NK-92 (cell line): ENCODE results near the gene PIK3R6.

ENCODE experiments used
- DNase-seq: peaks from one replicate; lab custom pipeline; 2025; ENCODE audit not compliant: unreplicated experiment; lab: John Stamatoyannopoulos, UW

Gene PIK3R6, protein sequence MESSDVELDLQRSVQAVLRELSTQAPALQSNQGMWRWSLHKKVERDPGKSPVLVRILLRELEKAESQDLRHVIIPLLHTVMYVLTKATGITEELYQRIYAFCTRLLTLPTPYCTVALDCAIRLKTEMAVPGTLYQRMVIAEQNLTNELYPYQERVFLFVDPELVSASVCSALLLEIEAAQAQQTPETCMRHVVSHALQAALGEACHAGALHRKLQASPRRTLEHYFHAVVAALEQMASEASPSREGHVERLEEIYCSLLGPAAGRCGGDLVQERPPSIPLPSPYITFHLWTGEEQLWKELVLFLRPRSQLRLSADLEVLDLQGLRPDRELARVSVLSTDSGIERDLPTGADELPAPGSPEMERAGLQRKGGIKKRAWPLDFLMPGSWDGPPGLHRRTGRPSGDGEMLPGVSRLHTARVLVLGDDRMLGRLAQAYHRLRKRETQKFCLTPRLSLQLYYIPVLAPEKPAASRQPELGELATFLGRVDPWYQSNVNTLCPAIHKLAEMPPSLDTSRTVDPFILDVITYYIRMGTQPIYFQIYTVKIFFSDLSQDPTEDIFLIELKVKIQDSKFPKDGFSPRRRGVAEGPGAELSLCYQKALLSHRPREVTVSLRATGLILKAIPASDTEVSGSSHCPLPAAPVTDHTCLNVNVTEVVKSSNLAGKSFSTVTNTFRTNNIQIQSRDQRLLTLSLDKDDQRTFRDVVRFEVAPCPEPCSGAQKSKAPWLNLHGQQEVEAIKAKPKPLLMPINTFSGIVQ

DNA sequence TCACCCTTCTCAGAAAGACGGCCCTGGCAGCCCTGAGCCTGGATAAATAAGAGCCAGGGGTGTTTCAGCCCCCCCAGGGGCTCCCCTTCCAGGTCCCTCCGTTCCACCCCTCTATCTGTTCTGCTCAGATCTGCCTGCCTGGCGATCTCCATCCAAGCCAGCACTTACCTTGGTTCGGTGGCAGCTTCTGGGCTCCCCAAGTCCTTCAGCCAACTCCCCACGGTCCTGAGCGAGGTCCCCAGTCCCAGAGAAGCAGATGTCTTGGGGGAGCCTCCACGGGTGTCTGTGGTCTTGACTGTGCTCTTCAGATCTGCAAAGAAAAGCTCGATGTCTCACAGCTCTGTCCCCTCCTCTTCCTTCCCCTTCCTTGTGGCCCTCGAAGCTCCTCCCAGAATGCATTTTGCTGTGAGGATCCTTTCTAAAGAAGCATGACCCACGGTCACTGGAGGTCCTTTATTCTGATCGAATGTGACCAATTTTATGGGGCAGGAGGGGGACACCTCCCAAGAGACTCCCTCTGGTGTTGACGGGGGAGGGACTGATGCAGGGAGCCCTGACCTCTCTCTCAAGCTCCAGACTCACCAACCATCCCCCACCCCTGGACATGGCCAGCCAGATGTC lies at the start of gene PIK3R6:
PIK3R6 (minus strand) TSS at position 314 of the 621 bp plus-strand sequence. CDS start 17,880 bp downstream, outside the sequence.
- no peak for DNase-seq

DNA sequence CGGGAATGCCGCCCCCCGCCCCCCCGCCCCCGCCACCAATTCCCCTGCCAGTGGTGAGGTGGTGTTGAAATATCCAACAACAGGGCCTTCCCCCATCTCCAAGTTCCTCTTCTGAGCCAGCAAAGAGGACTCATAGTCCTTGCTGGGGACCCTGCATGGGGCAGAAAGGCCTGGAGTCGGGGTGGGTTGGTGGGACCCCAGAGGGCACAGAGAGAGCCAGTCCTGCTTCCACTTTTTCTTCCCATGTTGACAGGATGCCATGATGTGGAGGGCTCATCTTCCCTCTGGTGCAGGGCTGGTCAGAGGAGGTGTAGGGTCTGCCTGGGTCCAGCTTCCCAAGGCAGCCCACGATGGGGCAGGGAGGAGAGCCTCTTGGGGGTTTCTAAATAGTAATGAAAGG lies 49.0 kb upstream of the PIK3R6 start:
- no peak for DNase-seq

DNA sequence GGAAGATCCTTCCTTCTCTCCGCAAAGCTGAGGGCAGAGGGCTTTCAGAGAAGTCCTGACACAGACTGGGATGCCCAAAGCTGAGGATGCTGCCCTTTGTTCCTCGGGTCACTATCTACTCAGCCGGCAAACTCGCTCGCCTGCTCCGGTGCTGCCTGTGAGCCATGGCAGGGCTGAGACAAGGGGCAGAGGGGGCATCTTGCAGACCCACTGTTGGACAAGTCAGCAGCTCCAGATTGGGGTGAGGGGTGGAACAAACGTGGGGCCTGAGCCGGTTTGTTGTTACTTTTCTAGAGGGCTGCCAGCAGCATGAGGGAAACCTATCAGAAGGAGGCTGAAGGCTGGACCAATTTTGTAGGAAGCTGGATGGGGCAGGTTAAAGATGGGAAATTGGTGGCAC lies 47.1 kb upstream of the PIK3R6 start:
- DNase-seq = no peak

DNA sequence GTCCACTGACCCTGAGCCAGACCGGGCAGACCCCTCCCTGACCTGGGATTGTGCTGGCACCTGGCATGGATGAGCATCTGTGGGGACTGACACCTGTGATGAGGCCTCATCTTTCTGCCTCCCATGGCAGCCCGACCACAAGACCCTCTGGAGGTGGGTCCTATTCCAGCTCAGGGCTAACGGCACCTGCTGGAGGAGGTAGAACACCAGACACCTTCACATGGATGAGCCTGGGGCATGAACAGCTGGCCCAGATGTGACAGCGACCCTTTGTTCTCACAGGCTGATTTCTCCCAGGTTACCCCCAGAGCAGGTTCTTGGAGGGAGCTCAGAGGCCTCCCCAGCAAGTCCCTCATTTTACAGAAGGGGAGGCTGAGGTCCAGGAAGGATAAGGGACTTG lies 46.4 kb upstream of the PIK3R6 start:
- DNase-seq = no peak

DNA sequence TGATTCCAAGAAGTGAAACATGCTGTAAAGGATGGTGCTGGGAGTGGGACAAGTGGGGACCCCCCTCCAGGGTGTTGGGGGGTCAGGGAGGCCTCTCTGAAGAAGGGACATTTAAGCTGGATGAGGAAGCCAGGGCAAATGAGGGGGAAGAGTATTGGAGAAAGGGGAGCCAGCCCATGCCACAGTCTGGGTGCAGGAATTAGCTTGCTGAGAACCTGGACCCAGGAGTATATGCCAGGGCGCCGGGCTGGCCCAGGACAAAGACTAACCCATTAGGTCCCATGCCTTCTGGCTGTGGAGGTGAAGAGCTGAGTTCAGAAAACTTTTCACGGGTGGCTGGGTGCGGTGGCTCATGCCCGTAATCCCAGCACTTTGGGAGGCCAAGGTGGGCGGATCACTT lies 45.6 kb upstream of the PIK3R6 start:
- no peak for DNase-seq

DNA sequence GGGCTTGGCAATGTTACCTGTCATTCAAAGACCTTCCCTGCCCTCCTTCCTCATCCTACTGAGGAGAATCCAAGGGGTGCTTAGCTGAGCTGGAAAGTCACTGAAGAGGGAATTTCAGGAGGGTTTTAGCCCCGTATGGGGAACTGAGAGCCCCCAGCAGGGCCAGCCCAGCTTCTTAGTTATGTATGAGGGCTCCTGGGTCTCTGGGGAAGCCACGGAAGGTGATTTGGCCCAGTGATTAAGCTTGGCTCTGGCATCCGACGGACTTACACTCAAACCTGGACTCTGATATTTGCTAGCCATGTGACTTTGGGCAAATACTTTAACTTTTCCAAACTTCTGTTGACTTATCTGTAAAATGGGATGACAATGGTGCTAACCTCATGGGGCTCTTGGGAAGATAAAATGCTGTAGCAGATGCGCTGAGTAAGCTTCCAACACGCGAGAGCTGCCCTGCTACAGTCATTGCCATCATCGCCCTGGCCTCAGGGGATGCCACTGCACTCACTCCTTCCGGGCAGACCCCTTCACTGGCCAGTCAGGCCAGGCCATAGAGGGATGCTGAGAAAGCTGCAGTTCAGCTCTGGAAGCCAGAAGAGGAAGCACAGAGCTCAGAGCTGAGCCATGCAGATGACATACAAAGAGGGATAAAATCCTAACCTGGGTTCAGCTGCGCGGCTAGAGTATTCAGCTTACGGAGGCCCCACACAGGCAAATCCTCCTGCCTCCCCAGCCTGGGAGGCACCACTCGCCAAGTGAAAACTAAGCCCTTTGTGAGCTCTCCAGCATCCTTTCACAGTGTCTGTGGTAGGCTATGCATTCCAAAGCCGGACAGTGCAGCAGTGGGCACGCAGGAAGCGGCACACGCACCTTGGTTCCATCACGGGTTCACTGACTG lies 44.9 kb upstream of the PIK3R6 start:
- no peak for DNase-seq

DNA sequence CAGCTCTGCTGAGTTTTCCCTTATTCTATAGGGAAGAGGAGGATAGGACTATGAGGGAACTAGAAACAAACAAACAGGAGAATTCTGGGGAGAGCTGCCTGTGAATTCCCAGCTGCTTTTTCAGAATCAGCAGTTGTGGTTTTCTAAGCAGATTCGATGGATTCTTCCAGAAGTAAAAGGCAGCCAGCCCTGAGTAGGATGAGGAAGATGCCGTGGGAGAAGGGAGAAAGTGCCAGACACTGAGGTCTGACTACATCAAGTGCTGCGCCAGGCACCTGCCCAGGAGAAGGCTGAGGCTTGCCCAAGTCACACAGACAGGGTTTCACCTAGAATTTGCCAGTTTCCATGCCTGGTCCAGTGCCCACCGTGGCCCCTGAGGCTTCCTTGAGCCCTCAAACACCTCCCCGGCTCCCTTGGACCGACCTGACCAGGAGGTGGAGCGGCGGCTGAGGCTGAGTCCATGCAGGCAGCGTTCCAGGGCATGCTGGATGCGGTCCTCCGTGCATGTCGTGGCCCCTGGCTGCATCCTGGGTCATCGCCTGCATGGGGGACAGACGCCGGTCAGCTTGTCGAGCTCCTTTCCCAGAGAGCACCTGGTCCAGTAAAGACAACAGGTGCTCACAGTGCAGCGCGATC lies 43.6 kb upstream of the PIK3R6 start:
- no peak for DNase-seq

DNA sequence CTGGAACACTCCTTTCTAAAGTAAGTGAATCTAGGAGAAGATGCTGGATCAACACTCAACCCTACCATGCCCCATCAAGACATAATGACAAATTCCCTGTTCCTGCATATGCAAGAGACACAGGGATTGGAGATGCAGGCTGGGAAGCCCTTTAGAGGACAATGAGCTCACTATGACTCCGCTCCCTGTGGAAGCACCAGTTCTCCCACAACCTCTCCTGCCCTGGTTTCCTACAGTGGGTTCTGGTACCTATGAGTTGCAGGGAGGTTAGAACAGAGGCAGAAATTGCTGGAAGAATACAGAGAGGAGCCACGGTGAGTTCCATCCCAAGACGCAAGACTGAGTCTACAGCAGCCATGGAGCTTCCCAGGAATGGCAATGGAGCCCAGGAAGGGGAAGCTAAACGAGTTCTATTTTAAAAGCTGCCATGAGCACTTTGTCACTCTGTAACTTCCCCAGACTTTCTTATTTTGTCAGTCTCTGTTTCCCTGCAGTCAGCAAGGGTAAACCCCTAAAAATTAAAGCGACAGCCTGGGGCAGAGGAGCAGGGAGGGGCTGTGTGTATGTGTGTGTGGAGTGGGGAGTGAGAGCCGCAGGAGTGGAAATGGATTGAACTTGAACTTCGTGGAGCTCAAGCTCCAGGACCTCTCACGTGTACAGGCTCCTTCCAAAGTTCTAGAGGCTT lies 42.3 kb upstream of the PIK3R6 start:
- no peak for DNase-seq

DNA sequence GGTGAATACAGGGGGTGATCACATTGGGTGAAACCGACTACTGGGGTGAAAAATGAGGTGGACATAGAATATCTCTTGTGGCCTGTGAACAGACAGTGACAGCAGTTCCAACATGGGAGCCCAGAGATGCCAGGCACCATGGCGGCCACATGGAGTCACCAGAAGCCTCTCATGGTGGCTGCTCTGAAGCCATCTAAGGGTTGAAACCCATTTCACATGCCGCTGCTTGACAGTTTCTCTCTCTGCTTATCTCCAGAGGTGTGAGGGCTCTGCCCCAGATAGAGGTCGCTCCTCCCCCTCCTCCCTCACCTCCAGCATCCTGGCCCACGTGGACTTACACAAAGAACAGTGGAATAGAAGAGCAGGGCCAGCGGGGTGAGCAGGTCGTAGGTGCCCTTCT lies 37.9 kb upstream of the PIK3R6 start:
- DNase-seq = no peak

DNA sequence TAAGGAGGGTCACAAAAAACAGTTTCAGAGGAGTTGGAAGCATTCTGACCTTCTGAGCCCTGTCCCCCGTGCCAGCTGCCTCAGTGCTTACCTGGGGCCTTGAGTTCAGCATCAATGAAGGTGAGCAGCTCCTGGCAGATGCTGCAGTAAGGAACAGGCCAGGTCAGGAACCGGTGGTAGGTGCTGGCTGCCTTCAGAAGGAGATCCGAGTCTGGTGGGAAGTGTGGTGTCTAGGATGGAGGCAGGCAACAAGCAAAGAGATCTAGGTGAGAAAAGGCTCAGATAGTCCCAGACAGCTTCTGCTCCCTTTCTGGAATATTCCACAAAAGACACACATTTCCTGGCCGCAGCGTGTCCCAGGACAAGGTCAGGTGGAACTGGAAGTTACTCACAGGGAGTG lies 37.2 kb upstream of the PIK3R6 start:
- no peak for DNase-seq

DNA sequence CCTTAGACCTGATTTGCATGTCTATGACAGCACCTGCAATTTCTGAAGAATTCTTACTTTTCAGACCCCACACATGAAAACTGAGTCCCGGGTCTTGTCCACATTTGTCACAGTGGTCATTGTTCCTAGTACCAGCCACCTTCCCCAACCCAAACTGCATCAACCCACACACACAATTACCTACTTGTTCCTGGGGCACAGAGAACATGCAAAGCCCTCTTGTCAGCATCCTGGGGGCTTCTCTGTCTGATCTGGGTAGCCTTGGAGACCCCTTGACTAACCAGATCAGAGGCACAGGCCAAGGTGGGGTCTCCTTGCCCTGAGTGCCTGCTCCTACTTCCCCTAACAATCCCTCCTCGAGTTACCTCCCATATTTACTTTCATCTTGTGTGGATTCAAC lies 36.7 kb upstream of the PIK3R6 start:
- DNase-seq = no peak

DNA sequence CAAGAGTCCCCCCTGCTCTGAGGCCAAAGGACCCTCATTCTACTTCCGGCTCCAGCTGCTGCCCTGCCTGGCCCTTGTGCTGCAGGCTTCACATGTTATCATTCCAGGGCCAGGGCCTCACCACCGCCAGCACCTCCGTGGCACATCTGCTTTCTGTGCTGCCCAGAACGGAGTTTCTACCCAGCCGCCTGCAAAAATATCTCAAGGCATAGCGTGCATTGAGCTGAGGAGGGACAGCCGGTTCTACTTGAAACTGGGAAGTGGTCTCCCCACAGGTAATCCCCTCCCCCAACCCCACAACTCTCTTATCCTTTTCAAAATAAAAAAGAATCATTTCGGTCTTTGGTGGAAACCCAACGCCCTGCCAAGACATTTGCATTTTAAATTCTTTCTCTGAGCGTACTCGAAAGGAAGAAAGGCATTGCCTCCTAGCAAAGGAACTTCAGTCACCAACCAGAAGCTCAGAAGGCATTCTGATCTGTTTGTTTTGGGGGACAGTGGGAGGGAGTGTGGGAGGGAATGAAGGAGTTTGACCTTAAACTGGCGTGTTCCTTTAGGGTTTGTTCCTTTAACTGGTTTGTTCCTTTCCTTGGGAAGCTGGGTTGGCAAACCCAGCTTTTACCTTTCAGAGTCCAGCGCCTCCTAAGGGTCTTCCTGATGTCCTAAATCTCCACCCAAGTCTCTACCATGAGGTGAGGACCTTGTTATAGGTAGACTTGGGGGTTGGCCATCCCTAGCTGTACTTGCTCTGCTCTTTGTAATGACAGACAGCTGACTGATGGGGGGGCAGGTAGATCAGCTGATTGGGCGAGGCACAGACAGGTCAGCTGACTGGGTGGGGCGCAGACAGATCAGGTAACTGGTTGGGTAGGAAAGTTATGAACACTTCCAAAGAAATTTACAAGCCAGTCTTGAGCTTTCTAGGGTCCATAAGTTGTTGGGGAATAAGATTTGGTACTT lies 33.4 kb upstream of the PIK3R6 start:
- DNase-seq = no peak

DNA sequence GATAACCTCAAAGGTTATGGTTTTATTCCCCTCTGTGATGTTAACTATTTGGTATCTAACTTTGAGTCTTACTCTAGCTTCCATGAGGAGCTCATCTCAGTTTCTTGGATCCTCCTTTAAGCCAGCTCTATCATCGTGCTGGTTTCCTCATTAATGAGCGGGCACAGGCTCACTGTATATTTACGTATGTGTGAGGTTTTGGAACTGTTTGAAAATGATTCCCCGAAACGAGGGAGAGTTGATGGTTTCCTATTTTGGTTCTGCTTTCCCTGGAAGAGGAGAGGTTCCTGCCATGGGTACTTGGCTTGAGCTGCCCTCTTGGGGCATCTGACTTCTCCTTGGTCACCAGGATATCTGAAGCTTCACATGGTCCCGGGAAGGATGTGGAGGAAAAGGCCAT lies 32.7 kb upstream of the PIK3R6 start:
- DNase-seq = no peak

DNA sequence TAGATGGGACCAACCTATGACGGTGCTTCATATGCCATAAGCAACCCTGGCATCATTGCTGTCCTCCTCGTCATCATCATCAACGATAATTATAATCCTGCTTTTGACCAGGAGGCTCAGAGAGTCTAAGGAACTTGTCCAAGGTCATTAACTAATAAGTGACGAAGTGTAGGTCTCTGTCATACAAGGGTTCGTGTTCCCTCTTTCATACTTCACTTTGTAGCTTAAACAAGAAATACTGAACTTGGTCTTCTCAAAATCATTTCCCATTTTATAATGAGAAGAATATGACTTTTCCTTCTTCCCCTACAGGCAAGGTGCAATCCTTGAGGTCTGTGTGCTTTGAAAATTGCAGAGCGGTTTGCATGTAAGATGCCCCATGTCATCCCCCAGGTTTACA lies 31.2 kb upstream of the PIK3R6 start:
- no peak for DNase-seq

DNA sequence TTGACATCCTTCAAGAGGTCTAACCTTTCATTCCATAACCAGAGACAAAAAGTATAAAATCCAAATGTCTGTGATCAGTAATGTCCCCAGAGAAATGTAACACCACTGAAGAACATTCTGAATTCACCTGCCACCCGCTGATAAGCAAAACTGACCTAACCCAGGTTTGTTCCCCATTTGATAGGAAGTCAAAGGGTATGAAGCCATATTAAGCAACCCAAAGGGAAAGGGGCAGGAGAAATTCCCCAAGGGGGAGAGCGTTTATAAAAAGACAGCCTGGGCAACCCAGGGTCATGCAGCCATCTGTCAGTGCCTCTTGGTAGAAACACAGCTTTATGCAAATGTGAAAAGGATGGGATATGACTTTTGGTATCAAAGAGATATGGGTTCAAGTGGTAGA lies 30.7 kb upstream of the PIK3R6 start:
- DNase-seq = no peak

DNA sequence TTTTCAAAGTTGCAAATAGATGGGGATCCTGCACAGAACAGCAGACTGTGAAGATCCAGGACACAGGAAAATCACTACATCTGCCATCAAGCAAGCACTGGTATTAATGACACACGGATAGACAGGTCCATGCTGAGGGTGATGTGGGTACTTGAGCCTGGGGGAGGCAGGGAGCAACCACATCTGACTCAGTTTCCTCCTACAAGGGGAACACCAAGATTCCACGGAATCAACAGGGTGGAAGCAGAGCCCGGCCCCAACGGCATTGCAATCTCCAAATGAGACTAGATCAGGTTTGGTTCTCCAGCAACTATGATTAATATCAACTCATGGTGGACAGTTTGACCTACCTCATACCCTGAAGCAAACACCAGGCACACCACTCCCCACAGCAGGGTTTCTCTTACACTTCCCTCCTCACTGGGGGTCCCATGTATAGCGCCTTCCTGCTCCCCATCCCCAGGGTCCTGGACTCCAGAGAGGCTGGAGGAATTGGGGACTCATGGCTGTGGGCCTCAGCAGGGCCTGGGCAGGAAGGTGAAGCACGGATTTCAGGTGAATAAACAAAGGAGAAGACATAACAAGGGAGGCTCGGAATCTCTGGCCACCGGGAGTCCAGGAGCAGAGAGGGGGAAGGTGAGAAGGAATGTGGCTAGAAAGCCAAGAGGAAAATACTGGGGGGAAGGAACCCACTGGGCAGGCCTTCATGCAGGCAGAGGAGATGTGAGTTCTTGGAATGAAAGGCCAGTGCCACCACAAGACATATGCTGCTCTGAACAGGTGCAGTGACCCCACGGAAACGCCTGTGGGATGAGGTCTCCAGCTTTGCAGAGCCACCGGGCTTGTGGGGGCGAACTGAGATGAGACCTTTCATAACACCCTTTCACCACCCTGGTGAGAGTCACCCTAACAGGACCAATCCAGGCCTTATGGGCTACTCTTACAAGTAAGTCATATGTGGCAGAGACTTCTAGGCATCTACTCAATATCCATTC lies 29.5 kb upstream of the PIK3R6 start:
- no peak for DNase-seq

DNA sequence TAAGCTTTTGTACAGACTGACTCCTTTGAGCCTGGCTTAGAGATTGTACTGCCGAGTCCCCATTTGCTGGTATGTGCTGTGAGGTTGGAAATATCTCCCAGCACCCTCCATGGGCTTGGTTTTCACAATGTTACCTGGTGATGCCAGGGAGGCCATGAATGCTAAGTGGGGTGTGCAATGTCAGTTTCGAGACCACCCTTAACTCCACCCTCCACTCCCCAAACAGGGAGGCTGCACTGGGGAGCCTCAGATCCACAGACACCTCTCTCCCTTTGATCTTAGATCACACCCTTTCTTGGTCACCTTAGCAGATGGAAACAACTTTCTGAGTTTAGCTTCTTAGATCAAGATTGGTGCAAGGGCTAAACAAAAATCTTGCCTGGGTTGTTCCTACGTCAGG lies 28.6 kb upstream of the PIK3R6 start:
- no peak for DNase-seq
